Endothelial cell of umbilical vein (primary cell): ENCODE results near the gene BRF1. TPM values are rescaled to one million over a fixed set of nuclear protein-coding genes. Genes with fewer than 3 reads are reported as not detected.

Experiments used
- BruUV-seq: library from RNA; stranded (reverse); fragments of 400-500 nt; replicated peaks from 2 replicates; lab custom pipeline; 2021; lab: Mats Ljungman, UMichigan
- CTCF ChIA-PET: fragments of 300-600, 350-600 bp; sonication (Branson Sonifier 250); formaldehyde crosslinking; loops from one replicate; lab custom pipeline; 2021; ENCODE audit warnings: antibody characterized with exemption, inconsistent platforms; lab: Charles Lee
- POLR2A ChIA-PET: fragments of 300-600, 350-600 bp; sonication (Branson Sonifier 250); formaldehyde crosslinking; loops from one replicate; lab custom pipeline; 2021; ENCODE audit warnings: antibody characterized with exemption, inconsistent platforms; lab: Charles Lee
- DNase-seq: peaks from one replicate; pipeline ENCODE4 v3.0.0-alpha.2; 2011; ENCODE audit warnings: low read depth, low spot score
- FAIRE-seq: peaks from 2 replicates; lab custom pipeline; 2011; peaks lifted over from hg19 to GRCh38; lab: Jason Lieb, UNC
- H2AFZ ChIP-seq: 2 replicates; pipeline ENCODE4 v1.6.0; 2012; ENCODE audit warnings: low read depth, low read length, control low read depth, inconsistent platforms
- H3K27ac ChIP-seq: 2 replicates; pipeline ENCODE4 v1.5.1; 2011; ENCODE audit warnings: low read depth, mild to moderate bottlenecking, control low read depth, low read length, moderate library complexity; ENCODE audit not compliant: insufficient read depth
- H3K27me3 ChIP-seq, 2 experiments: 2 replicates each; pipeline versions ENCODE4 v1.6.0 to v1.6.1; 2011; ENCODE audit warnings: low read length in 2 of 2, mixed read lengths in 1 of 2; ENCODE audit not compliant: control insufficient read depth in 2 of 2, insufficient read depth in 2 of 2
- H3K36me3 ChIP-seq, 2 experiments: 2 replicates in 1 of 2; 3 replicates in 1 of 2; pipeline ENCODE4 v1.5.1; 2011; ENCODE audit warnings: low read length in 2 of 2, mild to moderate bottlenecking in 1 of 2, moderate library complexity in 1 of 2; ENCODE audit not compliant: control insufficient read depth in 2 of 2, insufficient read depth in 2 of 2; ENCODE audit errors: extremely low read depth in 1 of 2
- H3K4me1 ChIP-seq: 3 replicates; pipeline ENCODE4 v1.5.1; 2011; ENCODE audit warnings: mild to moderate bottlenecking, low read length; ENCODE audit not compliant: control insufficient read depth, insufficient read depth; ENCODE audit errors: extremely low read depth
- H3K4me2 ChIP-seq: 2 replicates; pipeline ENCODE4 v1.6.1; 2011; ENCODE audit warnings: low read length, control low read depth, mixed read lengths; ENCODE audit not compliant: insufficient read depth
- H3K4me3 ChIP-seq, 3 experiments: fragments of 200-600 bp in 1 of 3; sonication (generic), shearing (Covaris generic) in 1 of 3; replicated peaks in 1 of 3; 2 replicates each; pipeline ENCODE4 v1.5.1; 2011 to 2016; ENCODE audit warnings: control low read depth in 3 of 3, low read length in 3 of 3, mild to moderate bottlenecking in 2 of 3, inconsistent platforms in 1 of 3, low read depth in 1 of 3, moderate library complexity in 1 of 3; ENCODE audit not compliant: insufficient read depth in 1 of 3
- H3K79me2 ChIP-seq: 2 replicates; pipeline ENCODE4 v1.6.0; 2012; ENCODE audit warnings: low read length, inconsistent platforms; ENCODE audit not compliant: control insufficient read depth, insufficient read depth
- H3K9ac ChIP-seq: replicated peaks from 2 replicates; pipeline ENCODE3; 2011; ENCODE audit warnings: low read length, control low read depth; ENCODE audit not compliant: insufficient read depth; ENCODE audit errors: extremely low read depth
- H3K9me1 ChIP-seq: replicated peaks from 3 replicates; pipeline ENCODE4 v1.6.0; 2011; ENCODE audit warnings: mild to moderate bottlenecking, low read length; ENCODE audit not compliant: control insufficient read depth, insufficient read depth; ENCODE audit errors: extremely low read depth
- H3K9me3 ChIP-seq: replicated peaks from 2 replicates; pipeline ENCODE4 v1.5.1; 2012; ENCODE audit warnings: low read length, inconsistent platforms; ENCODE audit not compliant: control insufficient read depth, insufficient read depth
- H4K20me1 ChIP-seq: replicated peaks from 2 replicates; pipeline ENCODE3; 2011; ENCODE audit warnings: mild to moderate bottlenecking, low read length; ENCODE audit not compliant: control insufficient read depth, insufficient read depth; ENCODE audit errors: extremely low read depth
- EZH2 ChIP-seq: IDR thresholded peaks from 2 replicates; pipeline ENCODE4 v1.6.1; 2012; ENCODE audit warnings: borderline replicate concordance, low read depth, mild to moderate bottlenecking, moderate library complexity, low read length, inconsistent platforms; ENCODE audit not compliant: severe bottlenecking
- FOS ChIP-seq: IDR thresholded peaks from 2 replicates; pipeline ENCODE4 v1.6.1; 2011; ENCODE audit warnings: mild to moderate bottlenecking, low read length, moderate library complexity, borderline replicate concordance; ENCODE audit not compliant: insufficient read depth
- GATA2 ChIP-seq: IDR thresholded peaks from 2 replicates; pipeline ENCODE4 v1.7.0; 2011; ENCODE audit warnings: low read depth, mild to moderate bottlenecking, moderate library complexity, mixed read lengths, low read length; ENCODE audit not compliant: insufficient read length, insufficient read depth
- JUN ChIP-seq: IDR thresholded peaks from 2 replicates; pipeline ENCODE4 v1.6.1; 2011; ENCODE audit warnings: borderline replicate concordance, low read depth; ENCODE audit not compliant: insufficient read length, insufficient read depth
- MYC ChIP-seq: IDR thresholded peaks from one replicate; pipeline ENCODE4 v1.6.1; 2011; ENCODE audit warnings: mild to moderate bottlenecking, low read depth, low read length
- POLR2A ChIP-seq: IDR thresholded peaks from 2 replicates; pipeline ENCODE4 v1.6.1; 2012; ENCODE audit warnings: low read depth, mild to moderate bottlenecking, control low read depth, low read length
- POLR2AphosphoS5 ChIP-seq: IDR thresholded peaks from 2 replicates; pipeline ENCODE4 v1.6.1; 2012; ENCODE audit warnings: low read depth, mild to moderate bottlenecking, control low read depth, low read length, moderate library complexity; ENCODE audit not compliant: insufficient read depth
- dilution Hi-C: fragments of 300-500 bp; cut with MboI; formaldehyde crosslinking; loops from one replicate; pipeline ENCODE4 v1.15.0; 2019; ENCODE audit warnings: low sequenced_read_pairs; ENCODE audit not compliant: extremely low pct_ligation_motif_present
- intact Hi-C: fragments of 100-400 bp; cut with micrococcal nuclease; formaldehyde crosslinking; loops from one replicate; pipeline ENCODE4 v1.10.0; 2022
- polyA plus RNA-seq, 4 experiments: library from polyadenylated mRNA; depleted of rRNA in 3 of 4; stranded (reverse) in 3 of 4; unstranded in 1 of 4; fragments of >200 nt; gene quantifications; 2 replicates each; pipeline versions ENCODE4 v1.2.1 to v1.2.3, GENCODE V29; 2011 to 2012; ENCODE audit warnings: missing spikeins in 1 of 4
- total RNA-seq: library from RNA; stranded (reverse); gene quantifications from 2 replicates; pipeline ENCODE4 v1.2.3, GENCODE V29; 2021
- TF ChIP-seq, protein P1 (sequence below), 2 donors: IDR thresholded peaks; 1 replicate in 1 of 2; 2 replicates in 1 of 2; pipeline ENCODE4 v1.5.1; 2011; ENCODE audit warnings: low read length in 2 of 2, mild to moderate bottlenecking in 2 of 2, moderate library complexity in 2 of 2, control low read depth in 1 of 2, inconsistent platforms in 1 of 2, low read depth in 1 of 2; ENCODE audit not compliant: insufficient read depth in 1 of 2; ENCODE audit errors: extremely low read depth in 1 of 2
- TF ChIP-seq, protein P2 (sequence below): IDR thresholded peaks from 2 replicates; pipeline ENCODE4 v1.6.1; 2011; ENCODE audit not compliant: insufficient read depth, insufficient read length

The BRF1 gene
- total and polyA plus RNA-seq, 2 donors (not counting 3 experiments of a cell fraction or from before 2014, with no cell fraction given), result 19.0 to 47.2 TPM

GRCh38 chr14:105261781-105262180 is 39.0 kb downstream of the BRF1 start:
- CTCF ChIA-PET, result no interaction called here
- Histone ChIP-seq H3K4me3 (no peak overlapping the region), H3K4me1 (no peaks in the 10 kb centered on the region), H3K4me2 (no peak overlapping the region), H2AFZ (no peak overlapping the region), H3K27ac (no peak overlapping the region), H3K9me3 (no peaks in the 10 kb centered on the region), H3K36me3 (no peaks in the 10 kb centered on the region), H3K9me1 (no peaks in the 10 kb centered on the region), H4K20me1 (no peaks in the 10 kb centered on the region), H3K79me2 (no peaks in the 10 kb centered on the region), H3K27me3 (no peaks in the 10 kb centered on the region), H3K9ac (no peak overlapping the region)
- DNase-seq, result no peak
- TF ChIP-seq MYC, result no peak
- TF ChIP-seq POLR2AphosphoS5, result no peak
- no peak for TF ChIP-seq FOS
- TF ChIP-seq POLR2A, result no peak
- intact Hi-C loops, result no loop called here
- dilution Hi-C loops, result no loop called here
- BruUV-seq, result no TSS peak
- POLR2A ChIA-PET, result no interaction called here
- FAIRE-seq, result no peak

DNA sequence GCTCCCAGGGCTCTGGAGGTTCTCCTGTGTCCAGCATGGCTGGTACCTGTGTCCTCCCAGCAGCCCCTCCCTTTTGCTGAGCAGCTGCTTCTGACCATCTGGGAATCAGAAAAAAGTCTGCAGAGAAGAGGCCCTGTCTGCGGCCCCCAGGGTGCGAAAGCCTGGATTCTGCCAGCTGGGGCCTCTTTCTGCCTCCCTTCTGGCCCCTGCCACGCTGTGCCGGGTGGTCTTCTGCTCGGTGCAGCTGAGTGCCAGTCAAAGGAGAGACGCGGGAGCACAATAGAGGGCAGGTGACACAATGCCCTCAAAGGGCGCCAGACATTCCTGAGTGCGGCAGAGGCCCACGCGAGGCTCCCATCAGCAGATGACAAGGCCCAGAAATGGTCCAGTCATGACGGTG is 39.8 kb downstream of the BRF1 start:
- intact Hi-C loops, result no loop called here
- H4K20me1 ChIP-seq, result no peaks in the 10 kb centered on the region
- no peaks in the 10 kb centered on the region for H3K79me2 ChIP-seq
- H2AFZ ChIP-seq, result no peak overlapping the region
- H3K27ac ChIP-seq, result no peak overlapping the region
- H3K9me3 ChIP-seq, result no peaks in the 10 kb centered on the region
- dilution Hi-C loops, result no loop called here
- TF ChIP-seq POLR2A, result no peak
- TF ChIP-seq, protein P1, sequence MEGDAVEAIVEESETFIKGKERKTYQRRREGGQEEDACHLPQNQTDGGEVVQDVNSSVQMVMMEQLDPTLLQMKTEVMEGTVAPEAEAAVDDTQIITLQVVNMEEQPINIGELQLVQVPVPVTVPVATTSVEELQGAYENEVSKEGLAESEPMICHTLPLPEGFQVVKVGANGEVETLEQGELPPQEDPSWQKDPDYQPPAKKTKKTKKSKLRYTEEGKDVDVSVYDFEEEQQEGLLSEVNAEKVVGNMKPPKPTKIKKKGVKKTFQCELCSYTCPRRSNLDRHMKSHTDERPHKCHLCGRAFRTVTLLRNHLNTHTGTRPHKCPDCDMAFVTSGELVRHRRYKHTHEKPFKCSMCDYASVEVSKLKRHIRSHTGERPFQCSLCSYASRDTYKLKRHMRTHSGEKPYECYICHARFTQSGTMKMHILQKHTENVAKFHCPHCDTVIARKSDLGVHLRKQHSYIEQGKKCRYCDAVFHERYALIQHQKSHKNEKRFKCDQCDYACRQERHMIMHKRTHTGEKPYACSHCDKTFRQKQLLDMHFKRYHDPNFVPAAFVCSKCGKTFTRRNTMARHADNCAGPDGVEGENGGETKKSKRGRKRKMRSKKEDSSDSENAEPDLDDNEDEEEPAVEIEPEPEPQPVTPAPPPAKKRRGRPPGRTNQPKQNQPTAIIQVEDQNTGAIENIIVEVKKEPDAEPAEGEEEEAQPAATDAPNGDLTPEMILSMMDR (IDR thresholded peaks at IDR 0.05; ENCODE audit: extremely low read depth in 1 of 2, insufficient read depth in 1 of 2, low read depth in 1 of 2, low read length in 2 of 2), result no peak
- TF ChIP-seq EZH2, result no peak
- no peak for TF ChIP-seq JUN
- no peak for TF ChIP-seq FOS
- TF ChIP-seq, protein P2, sequence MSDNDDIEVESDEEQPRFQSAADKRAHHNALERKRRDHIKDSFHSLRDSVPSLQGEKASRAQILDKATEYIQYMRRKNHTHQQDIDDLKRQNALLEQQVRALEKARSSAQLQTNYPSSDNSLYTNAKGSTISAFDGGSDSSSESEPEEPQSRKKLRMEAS, result no peak
- no peak for TF ChIP-seq POLR2AphosphoS5
- TF ChIP-seq MYC, result no peak
- no peak for TF ChIP-seq GATA2
- H3K4me2 ChIP-seq, result no peak overlapping the region
- H3K9ac ChIP-seq, result no peak overlapping the region
- no peaks in the 10 kb centered on the region for H3K9me1 ChIP-seq
- ChIA-PET CTCF (interaction anchor here (1.4 kb wide), 2 partner anchors 11 to 12 kb away, joined by 5 to 10 read pairs; partner anchors contain the start of gene BTBD6), POLR2A (no interaction called here)
- no TSS peak for BruUV-seq
- H3K36me3 ChIP-seq, result no peaks in the 10 kb centered on the region
- no peak for FAIRE-seq
- H3K4me3 ChIP-seq, result no peak overlapping the region
- H3K4me1 ChIP-seq, result no peaks in the 10 kb centered on the region
- DNase-seq, result no peak
- no peaks in the 10 kb centered on the region for H3K27me3 ChIP-seq
